Measurements from ENCODE around the gene SPTY2D1. TPM values are rescaled to one million over a fixed set of nuclear protein-coding genes. Genes with fewer than 3 reads are reported as not detected.

The SPTY2D1 gene
- polyA plus RNA-seq, 1 donor (not counting 4 experiments of a cell fraction or from before 2014, with no cell fraction given) = 14.3 TPM

DNA sequence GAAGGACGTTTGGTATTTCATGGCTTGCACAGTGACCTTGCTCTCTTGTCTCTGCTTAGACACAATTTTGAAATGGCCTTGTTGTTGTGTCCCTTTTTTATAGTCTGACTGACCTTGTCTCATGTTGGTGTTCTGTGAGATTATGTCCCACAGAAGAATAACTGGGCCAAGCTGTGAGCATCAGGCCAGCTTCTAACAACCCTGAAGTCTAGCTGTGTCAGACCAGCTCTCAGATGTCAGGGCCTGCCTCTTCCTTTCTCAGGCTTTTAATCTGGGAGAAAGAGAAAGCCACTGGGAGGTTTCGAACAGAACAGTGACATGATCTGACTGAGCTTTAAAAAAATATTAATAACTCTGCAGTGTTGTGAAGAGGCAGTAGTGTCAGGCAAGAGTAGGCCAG is 43.6 kb downstream of the SPTY2D1 start:
- Histone ChIP-seq H3K9ac (ENCODE audit: control insufficient read depth, extremely low read depth, insufficient read depth, low read length) (no peak overlapping the region), H2AFZ (ENCODE audit: control insufficient read depth, low read length) (no peak overlapping the region), H4K20me1 (ENCODE audit: control insufficient read depth, extremely low read depth, insufficient read depth, low read length) (no peaks in the 10 kb centered on the region), H3K4me3 (ENCODE audit: control insufficient read depth in 2 of 3, extremely low read depth in 1 of 3, insufficient read depth in 2 of 3, low read depth in 1 of 3, low read length in 3 of 3) (no peak overlapping the region), H3K27ac (ENCODE audit: control insufficient read depth, insufficient read depth, low read length) (no peak overlapping the region), H3K79me2 (ENCODE audit: control insufficient read depth, insufficient read depth, low read length) (peaks cover 53% of the 10 kb centered on the region), H3K27me3 (ENCODE audit: control insufficient read depth, extremely low read depth, insufficient read depth, low read length) (no peaks in the 10 kb centered on the region), H3K36me3 (ENCODE audit: control insufficient read depth in 2 of 2, extremely low read depth in 1 of 2, insufficient read depth in 2 of 2, low read length in 2 of 2) (peaks cover under 1 to 3% of the 10 kb centered on the region in 2 experiments), H3K9me3 (ENCODE audit: control insufficient read depth, low read depth, low read length) (no peaks in the 10 kb centered on the region), H3K4me2 (ENCODE audit: control insufficient read depth, extremely low read depth, insufficient read depth, low read depth, low read length) (peak overlapping the region; percentile 71), H3K4me1 (ENCODE audit: control insufficient read depth, extremely low read depth, insufficient read depth, low read length) (peaks cover 35% of the 10 kb centered on the region), H3K9me1 (ENCODE audit: control insufficient read depth, extremely low read depth, insufficient read depth, low read length) (no peaks in the 10 kb centered on the region)
- no peak for DNase-seq (ENCODE audit: low read depth, low spot score)
- dilution Hi-C loops (cut with MboI; ENCODE audit: extremely low pct_ligation_motif_present, low sequenced_read_pairs) = no loop called here
- TF ChIP-seq, protein P1, sequence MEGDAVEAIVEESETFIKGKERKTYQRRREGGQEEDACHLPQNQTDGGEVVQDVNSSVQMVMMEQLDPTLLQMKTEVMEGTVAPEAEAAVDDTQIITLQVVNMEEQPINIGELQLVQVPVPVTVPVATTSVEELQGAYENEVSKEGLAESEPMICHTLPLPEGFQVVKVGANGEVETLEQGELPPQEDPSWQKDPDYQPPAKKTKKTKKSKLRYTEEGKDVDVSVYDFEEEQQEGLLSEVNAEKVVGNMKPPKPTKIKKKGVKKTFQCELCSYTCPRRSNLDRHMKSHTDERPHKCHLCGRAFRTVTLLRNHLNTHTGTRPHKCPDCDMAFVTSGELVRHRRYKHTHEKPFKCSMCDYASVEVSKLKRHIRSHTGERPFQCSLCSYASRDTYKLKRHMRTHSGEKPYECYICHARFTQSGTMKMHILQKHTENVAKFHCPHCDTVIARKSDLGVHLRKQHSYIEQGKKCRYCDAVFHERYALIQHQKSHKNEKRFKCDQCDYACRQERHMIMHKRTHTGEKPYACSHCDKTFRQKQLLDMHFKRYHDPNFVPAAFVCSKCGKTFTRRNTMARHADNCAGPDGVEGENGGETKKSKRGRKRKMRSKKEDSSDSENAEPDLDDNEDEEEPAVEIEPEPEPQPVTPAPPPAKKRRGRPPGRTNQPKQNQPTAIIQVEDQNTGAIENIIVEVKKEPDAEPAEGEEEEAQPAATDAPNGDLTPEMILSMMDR (optimal IDR thresholded peaks at IDR 0.05 in 1 of 3, IDR thresholded peaks at IDR 0.05 in 1 of 3, conservative IDR thresholded peaks at IDR 0.05 in 1 of 3; ENCODE audit: extremely low read depth in 1 of 3, insufficient read depth in 2 of 3, low read length in 3 of 3) = no peak
- TF ChIP-seq EZH2 (IDR thresholded peaks at IDR 0.05; ENCODE audit: low read length) = no peak
- FAIRE-seq = no peak

DNA sequence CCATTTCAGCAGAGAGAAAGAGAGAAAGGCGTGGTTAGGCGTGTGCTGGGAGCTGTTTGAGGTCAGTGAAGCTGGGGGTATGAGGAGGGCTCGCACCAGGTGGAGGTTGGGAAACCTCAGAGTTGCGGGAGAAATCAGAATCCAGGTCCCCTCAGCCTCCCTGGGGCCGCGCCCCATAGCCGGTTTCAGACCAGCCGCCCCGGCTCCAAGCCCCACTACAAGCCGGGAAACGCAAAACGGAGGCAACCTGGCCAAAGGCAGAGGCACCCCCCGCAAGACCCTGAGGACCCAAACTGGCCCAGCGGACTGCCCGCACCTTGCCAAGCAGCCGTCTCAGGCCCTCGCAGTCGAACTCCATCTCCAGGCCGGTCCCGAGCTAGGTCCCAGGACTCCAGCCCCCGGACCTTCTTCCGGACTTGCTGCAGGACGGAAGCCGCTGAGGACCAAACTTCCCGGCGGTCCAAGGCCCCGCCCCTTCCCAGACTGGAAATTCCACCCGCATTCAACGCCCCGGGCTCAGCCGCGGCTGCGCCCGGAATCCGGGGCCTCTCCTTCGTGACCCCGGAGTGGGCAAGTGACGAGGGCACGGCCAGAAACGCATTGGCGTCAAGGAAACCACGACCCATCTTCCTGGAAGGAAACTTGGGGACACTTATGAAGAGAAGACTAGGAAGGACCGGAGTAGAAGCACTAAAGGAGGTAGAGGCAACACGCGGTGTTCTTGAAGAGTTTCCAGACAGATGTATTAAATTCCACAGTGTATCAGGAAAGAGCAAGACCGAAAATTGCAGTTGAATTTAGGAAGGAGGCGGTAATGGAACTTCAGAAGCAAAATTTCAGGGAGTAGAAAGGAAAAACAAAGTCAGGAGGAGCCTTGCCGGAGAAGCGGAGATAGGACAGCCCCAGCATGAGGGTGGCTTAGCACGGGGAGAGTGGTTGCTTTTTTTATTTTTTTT is 45.6 kb downstream of the SPTY2D1 start, which contains the start of gene UEVLD:
Gene UEVLD (minus strand): TSS at position 438 of the 956 bp plus-strand sequence. CDS start 80 bp downstream, at position 358.
- H3K36me3 ChIP-seq (ENCODE audit: control insufficient read depth in 2 of 2, extremely low read depth in 1 of 2, insufficient read depth in 2 of 2, low read length in 2 of 2) = peaks cover 0 to 3% of the 10 kb centered on the region in 2 experiments
- dilution Hi-C loops (cut with MboI; ENCODE audit: extremely low pct_ligation_motif_present, low sequenced_read_pairs) = no loop called here
- H3K27me3 ChIP-seq (ENCODE audit: control insufficient read depth, extremely low read depth, insufficient read depth, low read length) = no peaks in the 10 kb centered on the region
- H3K4me3 ChIP-seq (ENCODE audit: control insufficient read depth in 2 of 3, extremely low read depth in 1 of 3, insufficient read depth in 2 of 3, low read depth in 1 of 3, low read length in 3 of 3) = peak within 1 kb of the TSS; percentile 74 to 99 (median 93)
- peak within 1 kb of the TSS; percentile 91 for H3K9ac ChIP-seq (ENCODE audit: control insufficient read depth, extremely low read depth, insufficient read depth, low read length)
- H3K4me1 ChIP-seq (ENCODE audit: control insufficient read depth, extremely low read depth, insufficient read depth, low read length) = peaks cover 25% of the 10 kb centered on the region
- H3K27ac ChIP-seq (ENCODE audit: control insufficient read depth, insufficient read depth, low read length) = peak within 1 kb of the TSS; percentile 90
- DNase-seq (ENCODE audit: low read depth, low spot score) = peak; percentile 38
- no peaks in the 10 kb centered on the region for H3K9me1 ChIP-seq (ENCODE audit: control insufficient read depth, extremely low read depth, insufficient read depth, low read length)
- no peaks in the 10 kb centered on the region for H3K9me3 ChIP-seq (ENCODE audit: control insufficient read depth, low read depth, low read length)
- TF ChIP-seq, protein P1 (optimal IDR thresholded peaks at IDR 0.05 in 1 of 3, IDR thresholded peaks at IDR 0.05 in 1 of 3, conservative IDR thresholded peaks at IDR 0.05 in 1 of 3; ENCODE audit: extremely low read depth in 1 of 3, insufficient read depth in 2 of 3, low read length in 3 of 3) = no peak
- TF ChIP-seq EZH2 (IDR thresholded peaks at IDR 0.05; ENCODE audit: low read length) = no peak
- no peak for FAIRE-seq
- H3K4me2 ChIP-seq (ENCODE audit: control insufficient read depth, extremely low read depth, insufficient read depth, low read depth, low read length) = peak within 1 kb of the TSS; percentile 71
- peak within 1 kb of the TSS; percentile 92 for H2AFZ ChIP-seq (ENCODE audit: control insufficient read depth, low read length)
- peaks cover 53% of the 10 kb centered on the region for H3K79me2 ChIP-seq (ENCODE audit: control insufficient read depth, insufficient read depth, low read length)
- no peaks in the 10 kb centered on the region for H4K20me1 ChIP-seq (ENCODE audit: control insufficient read depth, extremely low read depth, insufficient read depth, low read length)

Measured in keratinocyte (primary cell).